GM19455 (cell line): ENCODE measurements around the gene PYDC1.
"Not testable (repeated sequence)": the region's sequence is repeated elsewhere in the genome, so short reads cannot be mapped to it uniquely, and the experiment has no call there.

ENCODE experiments used
- ATAC-seq: cut with Tn5 transposase; IDR thresholded peaks from one replicate; pipeline ENCODE4 v1.9.1; 2021; ENCODE audit not compliant: unreplicated experiment

Gene PYDC1

GRCh38 chr16:31196324-31197088, 20.4 kb downstream of the PYDC1 start:
- ATAC-seq = no peak

GRCh38 chr16:31195861-31196260, 21.1 kb downstream of the PYDC1 start:
- not testable (repeated sequence) for ATAC-seq

- ATAC-seq = no peak
These were observed 22.0 kb downstream of the PYDC1 start for GRCh38 chr16:31194898-31195297.

- ATAC-seq = no peak
These were observed 23.1 kb downstream of the PYDC1 start for GRCh38 chr16:31193874-31194273.

- ATAC-seq = no peak
These were observed 23.9 kb downstream of the PYDC1 start for GRCh38 chr16:31192856-31193642.

GRCh38 chr16:31191697-31192428, 25.1 kb downstream of the PYDC1 start:
- no peak for ATAC-seq

- ATAC-seq = no peak
These were observed 26.0 kb downstream of the PYDC1 start for GRCh38 chr16:31190818-31191444.

- ATAC-seq = no peak
These were observed 26.9 kb downstream of the PYDC1 start for GRCh38 chr16:31190061-31190460.

- ATAC-seq = no peak
These were observed 27.5 kb downstream of the PYDC1 start for GRCh38 chr16:31189412-31189778.

GRCh38 chr16:31188450-31189411, 28.2 kb downstream of the PYDC1 start:
- no peak for ATAC-seq

GRCh38 chr16:31187808-31188189, 29.1 kb downstream of the PYDC1 start:
- ATAC-seq = no peak

- ATAC-seq = no peak
These were observed 29.8 kb downstream of the PYDC1 start for GRCh38 chr16:31186930-31187807.

- no peak for ATAC-seq
These were observed 30.8 kb downstream of the PYDC1 start for GRCh38 chr16:31186176-31186575.

GRCh38 chr16:31185339-31185738, 31.6 kb downstream of the PYDC1 start:
- ATAC-seq = no peak

- ATAC-seq = no peak
These were observed 32.0 kb downstream of the PYDC1 start for GRCh38 chr16:31184888-31185287.

- ATAC-seq = no peak
These were observed 33.2 kb downstream of the PYDC1 start for GRCh38 chr16:31183432-31184428.

GRCh38 chr16:31182391-31182790, 34.5 kb downstream of the PYDC1 start:
- no peak for ATAC-seq
